Skeletal muscle cell (primary cell): Measurements from ENCODE around the gene POLR2M.

Source experiments
- DNase-seq: peaks from one replicate; pipeline ENCODE4 v3.0.0-alpha.2; 2010; ENCODE audit warnings: low read depth
- H3K4me3 ChIP-seq: 2 replicates; pipeline ENCODE4 v1.5.1; 2011; ENCODE audit warnings: low read depth, mild to moderate bottlenecking, control low read depth, low read length, moderate library complexity

The POLR2M gene

DNA sequence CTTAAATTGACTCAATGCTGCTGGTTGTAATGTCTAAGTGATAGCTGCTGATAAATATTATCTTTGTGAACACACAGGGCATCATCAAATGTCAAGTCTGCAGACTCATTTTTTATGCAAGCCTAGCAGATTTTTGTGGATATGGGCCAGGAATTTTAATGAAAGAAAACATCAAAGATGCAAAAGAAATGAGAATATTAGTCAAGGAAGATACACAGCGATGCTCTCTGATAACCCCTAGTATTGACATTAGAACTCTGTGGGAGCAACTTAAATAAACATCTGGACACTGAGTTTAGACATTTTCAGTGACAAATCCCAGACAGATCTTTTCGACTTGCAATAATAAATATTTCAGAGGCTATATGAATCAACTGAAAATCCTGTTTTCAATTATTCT, 28.3 kb downstream of the POLR2M start:
- DNase-seq = no peak
- H3K4me3 ChIP-seq = no peak overlapping the region

DNA sequence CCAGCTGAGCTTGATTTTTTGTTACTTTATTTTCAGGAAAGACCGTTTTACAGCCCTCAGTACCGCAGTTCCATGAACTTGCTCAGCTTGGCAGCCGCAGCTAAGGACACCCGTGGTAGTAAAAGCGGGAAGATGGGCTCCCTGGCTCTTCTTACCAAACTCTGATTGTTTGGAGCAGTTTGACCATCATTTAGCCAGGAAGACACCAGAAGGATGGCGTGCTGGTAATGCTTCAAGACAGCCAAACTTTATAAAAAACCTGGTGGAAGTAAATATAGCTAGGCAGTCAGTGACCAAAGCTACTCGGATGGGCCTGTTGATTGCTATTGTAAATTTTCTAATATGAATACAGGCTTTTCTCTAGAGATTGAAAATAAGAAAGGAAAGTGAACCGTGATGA, 28.9 kb downstream of the POLR2M start:
- DNase-seq = no peak
- no peak overlapping the region for H3K4me3 ChIP-seq

DNA sequence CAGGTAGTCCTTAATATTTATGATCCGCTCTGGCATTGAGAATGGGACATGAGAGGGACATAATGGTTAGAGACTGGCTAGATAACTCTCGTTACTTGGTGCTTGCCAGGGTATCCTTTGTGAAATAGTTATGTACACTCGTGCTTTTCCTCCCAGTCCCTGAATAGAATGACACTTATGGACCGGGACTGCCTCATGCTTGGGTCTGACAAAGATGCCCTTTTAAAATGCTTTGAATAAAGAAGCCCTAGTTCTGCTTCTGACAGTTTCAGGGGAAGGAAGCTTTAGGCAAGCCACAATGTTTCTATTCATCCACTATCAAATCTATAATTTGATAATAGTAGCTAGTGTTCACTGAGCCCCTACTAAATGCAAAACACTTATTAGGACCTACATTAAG, 29.4 kb downstream of the POLR2M start:
- no peak for DNase-seq
- no peak overlapping the region for H3K4me3 ChIP-seq

DNA sequence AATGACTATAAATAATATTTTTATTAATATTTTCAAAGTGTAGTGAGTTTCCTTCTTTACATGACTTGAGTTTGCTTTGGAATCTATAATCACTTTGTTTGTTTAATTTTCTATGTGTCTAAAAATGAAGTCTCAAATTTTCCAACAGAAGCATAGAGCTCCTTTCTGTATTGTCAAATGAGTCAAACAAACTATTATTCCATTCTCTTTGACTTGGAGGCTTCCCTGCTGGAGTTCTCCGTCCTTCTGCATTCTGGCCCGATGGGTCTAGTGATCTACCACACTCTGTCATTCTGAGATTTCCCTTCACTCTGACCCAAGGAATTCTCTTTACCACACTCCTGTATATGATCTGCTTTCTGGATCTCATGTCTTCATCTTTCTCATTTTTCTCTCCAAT, 30.1 kb downstream of the POLR2M start:
- H3K4me3 ChIP-seq = no peak overlapping the region
- no peak for DNase-seq

DNA sequence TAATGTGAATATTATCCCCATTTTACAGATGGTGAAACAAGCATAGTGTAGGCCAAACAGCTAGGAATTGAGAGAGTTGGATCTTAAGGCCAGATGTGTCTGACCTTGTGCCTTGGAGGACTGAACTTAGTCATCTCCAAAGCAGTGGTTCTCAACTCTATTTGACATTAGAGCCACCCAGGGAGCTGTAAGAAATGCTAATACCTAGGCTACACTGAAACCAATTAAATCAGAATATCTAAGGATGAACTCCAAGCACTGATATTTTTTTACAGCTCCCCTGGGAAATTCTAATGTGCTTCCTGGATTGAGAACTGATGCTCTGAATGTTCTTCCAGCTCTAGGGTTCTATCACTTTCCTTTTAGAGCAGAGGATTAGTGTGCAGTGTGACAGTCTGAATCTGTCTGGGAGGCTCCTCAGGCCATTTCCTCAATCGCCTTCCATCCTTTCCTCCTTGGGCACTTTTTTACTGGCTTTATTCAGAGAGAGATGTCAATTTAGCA, 32.3 kb downstream of the POLR2M start:
- no peak for DNase-seq
- H3K4me3 ChIP-seq = no peak overlapping the region

DNA sequence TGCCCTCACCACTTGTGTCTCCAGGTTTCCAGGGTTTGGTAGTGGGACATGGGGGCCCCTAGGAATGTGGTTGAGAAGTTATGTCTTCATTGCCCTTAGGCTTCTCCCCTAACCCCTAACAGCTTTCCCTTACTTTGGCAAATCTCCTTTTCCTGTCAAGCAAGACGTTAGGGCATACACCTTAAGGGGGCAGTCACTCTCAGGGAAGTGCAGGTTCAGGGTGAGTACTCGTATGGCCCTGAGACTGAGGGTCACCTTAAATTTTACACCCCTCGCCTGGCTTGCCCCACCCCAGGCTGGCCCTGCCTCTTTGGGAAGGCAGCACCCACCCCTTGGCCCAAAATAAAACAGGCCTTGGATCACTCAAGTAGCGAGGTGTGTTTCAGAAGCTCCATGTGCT, 33.5 kb downstream of the POLR2M start:
- H3K4me3 ChIP-seq = no peak overlapping the region
- no peak for DNase-seq

DNA sequence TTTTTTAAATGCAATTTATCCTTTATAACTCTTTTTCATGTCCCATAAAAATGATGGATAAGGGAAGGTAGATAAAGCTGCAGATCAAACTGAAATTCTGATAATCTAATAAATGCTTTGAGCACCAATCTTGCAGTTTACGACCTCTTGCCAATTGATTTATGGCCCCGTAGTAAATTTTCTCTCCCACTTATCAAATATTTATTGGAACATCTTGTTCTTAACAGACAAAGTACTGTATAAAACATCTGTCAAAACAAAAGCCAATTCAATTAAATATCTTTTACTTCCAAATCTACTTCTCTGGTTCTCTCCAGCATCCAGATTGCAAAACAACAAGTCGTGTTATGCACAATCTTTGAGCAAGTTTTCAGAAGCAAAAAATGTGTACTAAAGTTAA, 34.6 kb downstream of the POLR2M start:
- H3K4me3 ChIP-seq = no peak overlapping the region

DNA sequence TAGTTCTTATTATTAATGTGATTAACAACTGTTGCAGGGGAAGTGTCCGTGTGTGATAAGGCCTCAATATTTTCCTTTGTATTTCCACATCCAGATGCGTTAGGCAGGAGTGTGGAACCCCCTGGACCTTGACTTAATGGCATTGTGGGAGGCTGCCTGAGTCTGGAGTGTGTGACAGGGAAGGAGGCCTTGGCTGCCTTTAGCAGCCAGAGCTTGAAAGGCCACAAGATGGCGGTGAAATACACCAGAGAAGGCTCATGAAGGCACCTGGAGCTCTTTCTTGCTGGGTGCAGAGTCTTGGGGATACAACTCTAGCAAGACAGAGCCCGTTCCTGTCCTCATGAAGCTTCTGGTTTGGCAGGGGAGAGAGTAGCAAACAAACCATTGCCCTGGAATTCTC, 36.9 kb downstream of the POLR2M start:
- no peak overlapping the region for H3K4me3 ChIP-seq
- no peak for DNase-seq

More for the DNA sequence above, 34.6 kb downstream of the POLR2M start:
- DNase-seq = no peak

DNA sequence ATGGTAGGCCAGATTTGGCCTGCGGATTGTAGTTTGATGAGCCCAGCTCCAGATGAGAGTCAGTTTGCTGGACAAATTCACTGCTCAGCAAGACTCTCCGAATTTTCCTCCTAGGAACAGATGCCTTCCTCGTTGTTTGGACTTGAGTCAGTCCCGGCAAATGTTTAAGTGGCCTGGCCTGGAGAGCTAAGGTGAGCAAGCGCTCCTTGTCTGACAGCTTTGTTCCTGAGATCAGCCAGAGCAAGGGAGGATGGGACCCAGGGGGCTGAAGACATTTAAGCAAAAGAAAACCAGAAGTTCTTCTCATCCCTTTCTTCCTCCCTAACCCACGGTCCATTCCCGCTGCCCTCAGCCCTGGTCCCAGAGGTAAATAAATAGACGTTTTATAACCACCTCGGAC, 40.3 kb downstream of the POLR2M start:
- H3K4me3 ChIP-seq = peak overlapping the region; percentile 20
- no peak for DNase-seq

DNA sequence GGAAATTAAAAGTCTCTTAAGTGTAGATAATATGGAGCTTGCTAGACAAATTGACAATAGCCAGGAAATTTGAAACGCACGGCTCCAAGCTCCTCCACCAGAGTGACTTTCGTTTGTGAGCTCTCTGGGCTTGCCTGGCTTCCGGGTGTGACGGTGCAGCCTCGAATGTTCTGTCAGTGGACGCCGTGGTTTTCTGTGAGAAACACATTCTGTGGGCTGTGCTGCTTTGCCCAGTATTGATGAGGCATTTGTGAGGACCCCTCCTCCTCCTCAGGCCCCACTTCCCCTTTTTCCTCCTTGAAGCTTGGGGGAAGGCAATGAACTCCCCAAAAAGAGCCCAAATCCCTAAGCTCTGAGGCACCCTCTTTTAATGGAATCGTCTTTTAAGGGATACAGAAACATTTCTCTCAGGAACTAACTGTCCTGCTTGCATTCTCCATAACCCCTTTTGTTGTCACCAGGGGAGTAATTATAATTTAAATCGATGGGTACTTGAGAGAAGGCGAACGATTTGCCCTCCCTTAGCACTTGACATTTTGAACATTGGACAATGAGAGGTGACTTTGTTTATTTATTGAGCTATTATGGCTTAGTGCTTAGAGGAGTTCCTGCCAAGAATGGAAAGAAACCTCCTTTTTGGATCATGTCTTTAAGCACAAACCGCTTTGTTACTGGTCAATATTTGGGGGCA, 40.8 kb downstream of the POLR2M start:
- DNase-seq = no peak
- H3K4me3 ChIP-seq = peak overlapping the region; percentile 20

DNA sequence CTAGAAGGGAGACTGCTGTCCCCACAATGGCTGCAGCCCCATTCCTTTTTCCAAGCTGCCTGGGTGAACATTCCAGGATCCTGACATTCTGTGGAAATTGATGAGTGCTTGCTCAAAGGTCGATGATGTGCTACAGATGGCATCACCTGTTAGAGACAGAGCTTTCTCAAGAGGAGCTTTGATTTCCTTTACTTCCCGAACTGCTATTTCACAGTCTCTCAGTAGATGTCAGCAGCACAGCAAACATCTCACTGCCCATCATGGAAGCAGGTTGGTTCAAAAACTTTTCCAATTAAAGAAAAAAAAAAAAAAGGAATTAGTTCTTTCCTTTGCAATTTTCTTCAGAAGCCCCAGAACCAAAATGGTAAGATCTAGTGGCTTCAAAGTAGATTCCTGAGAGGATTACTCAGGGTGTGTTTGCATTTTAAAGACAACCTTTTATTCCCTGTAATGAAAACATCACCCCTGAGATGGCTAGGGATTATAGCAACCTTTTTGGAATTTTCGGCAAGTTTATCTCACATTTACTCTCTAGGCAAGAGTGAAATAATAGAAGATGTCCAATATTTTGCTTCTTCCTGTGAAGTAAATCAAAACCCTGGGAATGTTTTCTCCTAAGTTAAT, 44.8 kb downstream of the POLR2M start:
- DNase-seq = no peak

DNA sequence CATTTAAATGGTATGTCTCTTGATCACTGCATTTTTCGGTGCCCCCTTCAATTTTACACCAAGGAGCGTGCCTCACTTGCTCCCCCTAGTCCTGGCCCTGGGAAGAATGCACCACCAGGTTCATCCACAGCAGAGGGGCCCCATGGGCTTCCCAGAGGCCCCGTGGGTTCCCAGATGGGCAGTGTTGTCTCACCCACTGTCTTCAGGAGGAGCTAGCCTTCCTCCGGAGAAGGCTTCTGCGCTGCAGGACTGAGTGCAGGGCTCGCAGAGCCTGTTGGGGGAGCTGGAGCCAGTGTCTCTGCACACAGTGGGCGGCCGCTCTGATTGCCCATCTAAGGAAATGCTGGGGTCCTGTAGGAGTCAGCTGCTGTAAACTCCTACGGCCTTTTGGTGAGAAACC, 45.9 kb downstream of the POLR2M start:
- H3K4me3 ChIP-seq = no peak overlapping the region
- no peak for DNase-seq

More for the DNA sequence above, 44.8 kb downstream of the POLR2M start:
- no peak overlapping the region for H3K4me3 ChIP-seq

DNA sequence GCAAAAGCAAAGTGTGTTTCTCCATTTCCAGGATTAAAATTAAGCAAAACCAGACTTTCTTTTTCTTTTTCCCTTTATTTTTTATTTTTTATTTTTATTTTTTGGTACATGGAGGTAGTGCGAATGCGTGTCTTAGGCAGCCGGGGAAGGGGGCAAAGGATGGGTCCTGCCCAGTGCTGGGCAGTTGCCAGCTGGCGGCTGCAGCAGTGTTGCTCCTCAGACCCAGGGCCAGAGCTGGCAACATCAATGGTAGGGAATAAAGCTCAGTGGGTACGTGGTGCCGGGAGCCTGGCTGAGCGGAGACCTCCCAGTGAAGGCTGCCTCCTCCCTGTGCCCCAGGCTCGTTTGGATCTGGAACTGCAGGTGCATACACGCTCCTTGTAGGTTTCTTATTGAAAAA, 46.3 kb downstream of the POLR2M start:
- no peak overlapping the region for H3K4me3 ChIP-seq
- no peak for DNase-seq

DNA sequence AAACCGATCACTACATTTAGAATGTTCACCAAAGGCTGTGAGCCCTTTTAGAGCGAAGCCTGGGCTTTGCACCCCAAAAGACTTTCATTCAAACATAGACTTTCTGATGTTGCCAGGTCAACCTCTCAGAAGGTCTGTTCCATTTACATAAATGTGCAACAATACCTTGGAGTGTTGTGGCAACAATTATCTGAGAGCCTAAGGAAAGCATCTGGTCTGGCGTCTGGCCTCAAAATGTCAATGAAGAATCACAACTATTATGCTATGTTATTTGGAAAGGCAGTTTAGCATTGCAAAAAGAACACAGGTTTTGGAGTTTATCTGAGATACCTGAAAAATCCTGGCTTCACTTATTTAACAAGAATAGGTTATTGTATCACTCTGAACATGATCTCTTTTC, 50.0 kb downstream of the POLR2M start:
- H3K4me3 ChIP-seq = no peak overlapping the region
- DNase-seq = no peak

DNA sequence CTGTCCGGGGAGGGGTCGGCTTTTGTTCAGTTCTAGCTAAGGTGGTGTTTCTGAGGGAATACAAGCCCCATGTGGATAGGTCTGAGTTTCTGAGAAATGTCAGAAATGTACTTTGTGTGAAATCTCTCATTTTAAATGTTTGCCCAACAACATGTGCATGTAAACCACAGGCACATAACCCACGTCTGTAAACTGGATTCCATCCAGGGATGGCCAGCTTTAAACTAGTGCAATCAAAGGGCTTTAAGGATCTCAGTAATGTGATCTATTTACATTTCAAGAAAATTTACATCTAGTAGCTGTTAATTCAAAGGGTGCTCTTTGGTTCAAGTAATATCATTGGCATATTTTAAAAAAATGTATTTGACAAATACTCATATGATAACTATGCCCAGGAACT, 52.0 kb downstream of the POLR2M start:
- no peak overlapping the region for H3K4me3 ChIP-seq
- DNase-seq = peak; percentile 6

DNA sequence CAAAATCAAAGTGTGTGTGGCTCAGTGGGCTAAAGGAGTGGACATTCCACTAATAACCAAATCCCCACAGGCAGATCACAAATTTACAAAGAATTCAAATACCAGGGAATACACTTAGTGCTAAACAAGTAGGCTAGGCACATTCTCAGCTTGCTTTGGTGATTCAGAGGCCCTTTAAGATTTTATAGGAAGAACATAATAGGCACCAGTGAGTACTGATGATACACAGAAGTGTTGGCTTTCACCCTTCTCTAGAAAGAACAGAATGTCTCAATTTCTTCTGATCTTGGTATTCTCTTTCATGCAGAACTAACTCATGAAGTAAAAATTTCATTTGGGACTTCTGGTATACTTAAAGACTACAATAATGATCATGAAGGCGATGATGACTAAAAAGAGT, 55.0 kb downstream of the POLR2M start:
- H3K4me3 ChIP-seq = no peak overlapping the region
- DNase-seq = no peak

DNA sequence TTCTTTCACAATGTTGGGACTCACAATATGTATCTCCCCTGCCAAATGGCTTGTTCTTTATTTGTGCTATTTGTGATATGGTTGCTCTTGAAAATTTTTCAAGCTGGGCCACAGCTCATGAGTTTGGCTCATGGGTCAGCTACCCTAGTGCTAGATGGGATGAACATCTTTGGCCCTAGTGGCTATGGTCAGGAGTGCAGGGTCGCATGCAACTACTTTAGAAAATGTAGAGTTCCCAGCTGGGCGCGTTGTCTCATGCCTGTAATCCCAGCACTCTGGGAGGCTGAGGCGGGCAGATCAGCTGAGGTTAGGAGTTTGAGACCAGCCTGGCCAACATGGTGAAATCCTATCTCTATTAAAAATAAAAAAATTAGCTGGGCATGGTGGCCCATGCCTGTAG, 55.8 kb downstream of the POLR2M start:
- H3K4me3 ChIP-seq = no peak overlapping the region
- DNase-seq = no peak

DNA sequence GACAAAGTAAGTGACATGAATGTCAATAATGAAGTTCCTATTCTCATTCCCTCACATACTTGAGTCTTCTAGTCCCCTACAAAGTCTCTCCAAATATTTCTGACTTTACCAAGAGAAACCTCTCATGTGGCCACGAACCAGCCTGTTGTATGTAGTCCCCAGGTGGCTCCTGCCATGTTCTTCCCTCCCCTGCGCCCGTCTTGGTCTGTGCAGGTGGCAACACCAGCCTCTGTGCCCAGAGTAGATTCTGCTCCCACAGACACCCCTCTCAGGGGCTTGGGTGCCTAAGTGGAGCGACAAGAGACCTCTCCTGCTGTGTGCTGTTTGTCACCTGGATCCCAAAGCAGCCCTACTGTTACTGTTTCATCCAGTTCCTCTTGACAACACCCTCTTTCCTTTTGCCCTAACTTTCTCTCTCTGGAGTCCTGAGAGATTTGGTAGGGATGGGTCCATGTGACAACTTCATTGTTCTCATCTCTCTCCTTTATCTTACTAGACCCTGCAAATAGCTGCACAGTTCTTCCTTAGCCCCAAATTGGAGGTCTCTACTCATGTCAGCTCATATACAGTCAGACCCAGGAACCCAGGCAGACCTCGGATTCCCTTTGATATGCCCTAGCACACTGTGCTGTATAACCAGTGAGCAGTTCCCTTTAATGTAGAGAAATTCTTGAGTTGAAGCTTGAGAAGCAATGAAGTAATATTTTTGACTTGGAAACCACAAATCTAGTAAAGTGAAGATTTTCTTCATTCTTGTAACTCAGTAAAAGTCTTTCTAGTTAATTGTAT, 56.9 kb downstream of the POLR2M start:
- no peak for DNase-seq
- H3K4me3 ChIP-seq = no peak overlapping the region
